GM12873 (cell line): ENCODE measurements around the gene ZBTB47.

Experiments used
- TF ChIP-seq, protein P1 (sequence below): IDR thresholded peaks from 2 replicates; pipeline ENCODE4 v1.5.1; 2012; ENCODE audit warnings: low read depth, mild to moderate bottlenecking, moderate library complexity, low read length, control low read depth; ENCODE audit not compliant: insufficient read depth; ENCODE audit errors: missing control alignments

The ZBTB47 gene

GRCh38 chr3:42658091-42658770 is 4.7 kb downstream of the ZBTB47 start:
- TF ChIP-seq, protein P1, sequence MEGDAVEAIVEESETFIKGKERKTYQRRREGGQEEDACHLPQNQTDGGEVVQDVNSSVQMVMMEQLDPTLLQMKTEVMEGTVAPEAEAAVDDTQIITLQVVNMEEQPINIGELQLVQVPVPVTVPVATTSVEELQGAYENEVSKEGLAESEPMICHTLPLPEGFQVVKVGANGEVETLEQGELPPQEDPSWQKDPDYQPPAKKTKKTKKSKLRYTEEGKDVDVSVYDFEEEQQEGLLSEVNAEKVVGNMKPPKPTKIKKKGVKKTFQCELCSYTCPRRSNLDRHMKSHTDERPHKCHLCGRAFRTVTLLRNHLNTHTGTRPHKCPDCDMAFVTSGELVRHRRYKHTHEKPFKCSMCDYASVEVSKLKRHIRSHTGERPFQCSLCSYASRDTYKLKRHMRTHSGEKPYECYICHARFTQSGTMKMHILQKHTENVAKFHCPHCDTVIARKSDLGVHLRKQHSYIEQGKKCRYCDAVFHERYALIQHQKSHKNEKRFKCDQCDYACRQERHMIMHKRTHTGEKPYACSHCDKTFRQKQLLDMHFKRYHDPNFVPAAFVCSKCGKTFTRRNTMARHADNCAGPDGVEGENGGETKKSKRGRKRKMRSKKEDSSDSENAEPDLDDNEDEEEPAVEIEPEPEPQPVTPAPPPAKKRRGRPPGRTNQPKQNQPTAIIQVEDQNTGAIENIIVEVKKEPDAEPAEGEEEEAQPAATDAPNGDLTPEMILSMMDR: no peak

GRCh38 chr3:42658771-42659390 is 5.4 kb downstream of the ZBTB47 start:
- TF ChIP-seq, protein P1: no peak

DNA sequence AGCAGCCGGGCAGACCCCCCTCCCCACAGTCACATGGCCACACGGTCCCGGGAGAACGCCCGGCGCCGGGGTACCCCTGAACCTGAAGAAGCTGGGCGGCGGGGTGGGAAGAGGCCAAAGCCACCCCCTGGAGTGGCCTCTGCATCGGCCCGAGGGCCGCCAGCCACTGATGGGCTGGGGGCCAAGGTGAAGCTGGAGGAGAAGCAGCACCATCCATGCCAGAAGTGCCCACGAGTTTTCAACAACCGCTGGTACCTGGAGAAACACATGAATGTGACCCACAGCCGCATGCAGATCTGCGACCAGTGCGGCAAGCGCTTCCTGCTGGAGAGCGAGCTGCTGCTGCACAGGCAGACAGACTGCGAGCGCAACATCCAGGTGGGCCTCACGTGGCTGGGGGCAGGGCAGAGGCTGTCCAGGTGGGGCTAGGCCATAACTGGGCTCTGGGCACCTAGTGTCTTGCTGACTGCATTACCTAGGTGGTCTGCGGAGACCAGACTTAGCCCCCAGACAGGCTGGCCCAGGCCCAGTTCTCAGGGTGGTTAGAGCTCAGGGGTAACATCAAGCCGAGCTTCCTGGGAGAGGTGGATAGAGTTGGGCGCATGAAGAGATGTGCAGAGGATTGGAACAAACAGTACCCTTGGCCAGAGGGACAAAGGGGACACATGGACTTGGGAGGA is 6.1 kb downstream of the ZBTB47 start:
- TF ChIP-seq, protein P1: no peak

- TF ChIP-seq, protein P1: no peak
These were observed 6.7 kb downstream of the ZBTB47 start for GRCh38 chr3:42660131-42660715.

- TF ChIP-seq, protein P1: peak; percentile 34
These were observed 7.4 kb downstream of the ZBTB47 start for GRCh38 chr3:42660898-42661297.

GRCh38 chr3:42661593-42662022 is 8.1 kb downstream of the ZBTB47 start:
- TF ChIP-seq, protein P1: no peak

DNA sequence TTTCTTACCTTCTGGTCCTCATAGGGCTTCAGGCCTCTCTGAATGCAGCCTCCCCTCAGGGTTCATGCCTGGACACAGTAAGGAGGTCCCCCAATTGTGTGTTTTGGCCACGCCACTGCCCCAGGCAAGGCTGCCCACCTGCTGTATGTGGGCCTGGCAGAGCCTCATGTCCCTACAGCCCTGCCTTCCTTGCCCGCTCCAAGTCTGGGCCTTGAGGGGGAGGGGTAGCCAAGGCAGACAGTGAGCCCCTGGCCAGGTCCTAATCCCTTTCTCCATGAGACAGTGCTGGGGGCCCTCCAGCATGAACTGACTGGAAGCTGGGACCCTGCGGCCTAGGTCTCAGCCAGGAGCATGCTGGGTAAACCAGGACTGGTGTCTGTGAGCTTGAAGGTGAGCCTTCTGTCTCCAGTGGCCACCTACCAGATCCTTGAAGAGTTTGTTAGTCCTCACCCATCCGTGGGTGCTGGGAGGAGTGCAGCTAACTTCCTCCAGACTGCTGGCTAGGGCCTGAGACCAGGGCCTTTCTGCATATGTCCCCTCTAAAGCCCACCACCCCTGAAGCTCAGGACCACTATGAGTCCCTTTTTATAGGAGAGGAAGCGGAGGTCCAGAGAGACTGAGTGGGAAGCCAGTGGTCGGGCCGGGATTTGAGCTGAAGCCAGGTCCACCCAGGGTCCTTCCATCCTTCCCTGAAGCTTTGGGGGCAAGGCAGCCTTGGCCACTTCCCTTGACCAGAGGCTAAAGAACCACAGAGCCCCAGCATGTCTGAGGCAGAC is 8.7 kb downstream of the ZBTB47 start:
- TF ChIP-seq, protein P1: no peak
